ENCODE data around the gene IFT27. TPM values are rescaled to one million over a fixed set of nuclear protein-coding genes. Genes with fewer than 3 reads are reported as not detected.

Gene IFT27
- total RNA-seq, 1 experiment from 2014 or later = 23.2 TPM

DNA sequence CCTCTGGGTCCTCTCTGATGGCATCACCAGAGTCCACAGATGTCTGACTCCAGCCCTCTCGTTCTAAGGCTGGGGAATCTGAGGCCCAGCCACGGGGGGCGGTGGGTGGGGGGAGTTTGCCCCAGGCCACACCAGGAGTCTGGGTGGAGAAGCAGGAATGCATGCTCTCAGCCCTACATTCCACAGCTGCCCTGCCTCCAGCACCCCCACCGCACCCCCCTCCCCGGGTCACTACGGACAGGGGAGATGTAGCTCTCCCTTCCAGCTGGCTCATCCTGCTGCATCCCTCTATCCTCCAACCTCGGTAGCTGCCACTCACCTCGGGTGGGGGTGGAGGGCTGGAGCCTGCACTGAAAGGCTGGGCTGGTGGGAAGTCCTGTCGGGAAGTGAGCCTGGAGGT lies 43.2 kb upstream of the IFT27 start:
- Histone ChIP-seq H2AFZ (ENCODE audit: low read depth, low read length, poor library complexity, severe bottlenecking) (no peak overlapping the region), H3K27ac (ENCODE audit: low read depth, low read length) (no peak overlapping the region), H3K36me3 (ENCODE audit: control insufficient read depth in 1 of 2, insufficient read depth in 2 of 2, low read length in 2 of 2) (no peaks in the 10 kb centered on the region), H3K27me3 (ENCODE audit: insufficient read depth, low read length) (peaks cover 18% of the 10 kb centered on the region), H3K4me1 (ENCODE audit: control insufficient read depth in 1 of 2, insufficient read depth in 2 of 2, low read length in 2 of 2) (no peaks in the 10 kb centered on the region), H3K9me3 (ENCODE audit: control insufficient read depth in 1 of 2, insufficient read depth in 1 of 2, low read depth in 1 of 2, low read length in 2 of 2) (no peaks in the 10 kb centered on the region), H3K79me2 (ENCODE audit: insufficient read depth, low read length) (no peaks in the 10 kb centered on the region), H4K20me1 (ENCODE audit: insufficient read depth) (no peaks in the 10 kb centered on the region), H3K9ac (ENCODE audit: low read length) (no peak overlapping the region), H3K9me2 (ENCODE audit: insufficient read depth) (no peaks in the 10 kb centered on the region), H3K4me3 (replicated peaks in 1 of 2; ENCODE audit: low read depth in 1 of 2, low read length in 2 of 2) (no peak overlapping the region), H3K4me2 (ENCODE audit: low read length) (no peak overlapping the region)
- TF ChIP-seq, protein P1, sequence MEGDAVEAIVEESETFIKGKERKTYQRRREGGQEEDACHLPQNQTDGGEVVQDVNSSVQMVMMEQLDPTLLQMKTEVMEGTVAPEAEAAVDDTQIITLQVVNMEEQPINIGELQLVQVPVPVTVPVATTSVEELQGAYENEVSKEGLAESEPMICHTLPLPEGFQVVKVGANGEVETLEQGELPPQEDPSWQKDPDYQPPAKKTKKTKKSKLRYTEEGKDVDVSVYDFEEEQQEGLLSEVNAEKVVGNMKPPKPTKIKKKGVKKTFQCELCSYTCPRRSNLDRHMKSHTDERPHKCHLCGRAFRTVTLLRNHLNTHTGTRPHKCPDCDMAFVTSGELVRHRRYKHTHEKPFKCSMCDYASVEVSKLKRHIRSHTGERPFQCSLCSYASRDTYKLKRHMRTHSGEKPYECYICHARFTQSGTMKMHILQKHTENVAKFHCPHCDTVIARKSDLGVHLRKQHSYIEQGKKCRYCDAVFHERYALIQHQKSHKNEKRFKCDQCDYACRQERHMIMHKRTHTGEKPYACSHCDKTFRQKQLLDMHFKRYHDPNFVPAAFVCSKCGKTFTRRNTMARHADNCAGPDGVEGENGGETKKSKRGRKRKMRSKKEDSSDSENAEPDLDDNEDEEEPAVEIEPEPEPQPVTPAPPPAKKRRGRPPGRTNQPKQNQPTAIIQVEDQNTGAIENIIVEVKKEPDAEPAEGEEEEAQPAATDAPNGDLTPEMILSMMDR (IDR thresholded peaks at IDR 0.05 in 2 of 3, conservative IDR thresholded peaks at IDR 0.05 in 1 of 3; ENCODE audit: borderline replicate concordance in 1 of 3, insufficient read depth in 1 of 3, low read depth in 2 of 3, low read length in 2 of 3) = no peak
- no peak for TF ChIP-seq EZH2phosphoT487 (IDR thresholded peaks at IDR 0.05; ENCODE audit: borderline replicate concordance)
- TF ChIP-seq, protein P2, sequence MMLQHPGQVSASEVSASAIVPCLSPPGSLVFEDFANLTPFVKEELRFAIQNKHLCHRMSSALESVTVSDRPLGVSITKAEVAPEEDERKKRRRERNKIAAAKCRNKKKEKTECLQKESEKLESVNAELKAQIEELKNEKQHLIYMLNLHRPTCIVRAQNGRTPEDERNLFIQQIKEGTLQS (IDR thresholded peaks at IDR 0.05) = no peak
- TF ChIP-seq, protein P3, sequence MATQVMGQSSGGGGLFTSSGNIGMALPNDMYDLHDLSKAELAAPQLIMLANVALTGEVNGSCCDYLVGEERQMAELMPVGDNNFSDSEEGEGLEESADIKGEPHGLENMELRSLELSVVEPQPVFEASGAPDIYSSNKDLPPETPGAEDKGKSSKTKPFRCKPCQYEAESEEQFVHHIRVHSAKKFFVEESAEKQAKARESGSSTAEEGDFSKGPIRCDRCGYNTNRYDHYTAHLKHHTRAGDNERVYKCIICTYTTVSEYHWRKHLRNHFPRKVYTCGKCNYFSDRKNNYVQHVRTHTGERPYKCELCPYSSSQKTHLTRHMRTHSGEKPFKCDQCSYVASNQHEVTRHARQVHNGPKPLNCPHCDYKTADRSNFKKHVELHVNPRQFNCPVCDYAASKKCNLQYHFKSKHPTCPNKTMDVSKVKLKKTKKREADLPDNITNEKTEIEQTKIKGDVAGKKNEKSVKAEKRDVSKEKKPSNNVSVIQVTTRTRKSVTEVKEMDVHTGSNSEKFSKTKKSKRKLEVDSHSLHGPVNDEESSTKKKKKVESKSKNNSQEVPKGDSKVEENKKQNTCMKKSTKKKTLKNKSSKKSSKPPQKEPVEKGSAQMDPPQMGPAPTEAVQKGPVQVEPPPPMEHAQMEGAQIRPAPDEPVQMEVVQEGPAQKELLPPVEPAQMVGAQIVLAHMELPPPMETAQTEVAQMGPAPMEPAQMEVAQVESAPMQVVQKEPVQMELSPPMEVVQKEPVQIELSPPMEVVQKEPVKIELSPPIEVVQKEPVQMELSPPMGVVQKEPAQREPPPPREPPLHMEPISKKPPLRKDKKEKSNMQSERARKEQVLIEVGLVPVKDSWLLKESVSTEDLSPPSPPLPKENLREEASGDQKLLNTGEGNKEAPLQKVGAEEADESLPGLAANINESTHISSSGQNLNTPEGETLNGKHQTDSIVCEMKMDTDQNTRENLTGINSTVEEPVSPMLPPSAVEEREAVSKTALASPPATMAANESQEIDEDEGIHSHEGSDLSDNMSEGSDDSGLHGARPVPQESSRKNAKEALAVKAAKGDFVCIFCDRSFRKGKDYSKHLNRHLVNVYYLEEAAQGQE (IDR thresholded peaks at IDR 0.05; ENCODE audit: low read depth) = no peak
- TF ChIP-seq POLR2A (IDR thresholded peaks at IDR 0.05; ENCODE audit: borderline replicate concordance, extremely low read depth, insufficient read depth, insufficient read length) = no peak
- no peak for TF ChIP-seq SP1 (IDR thresholded peaks at IDR 0.05; ENCODE audit: low read depth)
- TF ChIP-seq CBX3 (IDR thresholded peaks at IDR 0.05; ENCODE audit: low read depth) = no peak
- TF ChIP-seq EGR1 (IDR thresholded peaks at IDR 0.05; ENCODE audit: low read depth) = no peak
- TF ChIP-seq SRF (IDR thresholded peaks at IDR 0.05; ENCODE audit: low read depth) = no peak
- TF ChIP-seq, protein P4, sequence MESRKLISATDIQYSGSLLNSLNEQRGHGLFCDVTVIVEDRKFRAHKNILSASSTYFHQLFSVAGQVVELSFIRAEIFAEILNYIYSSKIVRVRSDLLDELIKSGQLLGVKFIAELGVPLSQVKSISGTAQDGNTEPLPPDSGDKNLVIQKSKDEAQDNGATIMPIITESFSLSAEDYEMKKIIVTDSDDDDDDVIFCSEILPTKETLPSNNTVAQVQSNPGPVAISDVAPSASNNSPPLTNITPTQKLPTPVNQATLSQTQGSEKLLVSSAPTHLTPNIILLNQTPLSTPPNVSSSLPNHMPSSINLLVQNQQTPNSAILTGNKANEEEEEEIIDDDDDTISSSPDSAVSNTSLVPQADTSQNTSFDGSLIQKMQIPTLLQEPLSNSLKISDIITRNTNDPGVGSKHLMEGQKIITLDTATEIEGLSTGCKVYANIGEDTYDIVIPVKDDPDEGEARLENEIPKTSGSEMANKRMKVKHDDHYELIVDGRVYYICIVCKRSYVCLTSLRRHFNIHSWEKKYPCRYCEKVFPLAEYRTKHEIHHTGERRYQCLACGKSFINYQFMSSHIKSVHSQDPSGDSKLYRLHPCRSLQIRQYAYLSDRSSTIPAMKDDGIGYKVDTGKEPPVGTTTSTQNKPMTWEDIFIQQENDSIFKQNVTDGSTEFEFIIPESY (IDR thresholded peaks at IDR 0.05; ENCODE audit: extremely low read depth, insufficient replicate concordance, low read length) = no peak
- no peak for TF ChIP-seq RAD21 (IDR thresholded peaks at IDR 0.05; ENCODE audit: low read depth)
- TF ChIP-seq EZH2 (IDR thresholded peaks at IDR 0.05) = no peak
- TF ChIP-seq, protein P5, sequence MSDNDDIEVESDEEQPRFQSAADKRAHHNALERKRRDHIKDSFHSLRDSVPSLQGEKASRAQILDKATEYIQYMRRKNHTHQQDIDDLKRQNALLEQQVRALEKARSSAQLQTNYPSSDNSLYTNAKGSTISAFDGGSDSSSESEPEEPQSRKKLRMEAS (IDR thresholded peaks at IDR 0.05) = no peak
- RAD21 ChIA-PET (ENCODE audit: low non-redundant PET in 1 of 2, low total read pairs in 2 of 2, uncharacterized antibody in 2 of 2, unreplicated experiment in 2 of 2) = no interaction called here
- BruUV-seq (replicated peaks) = no TSS peak
- intact Hi-C loops (cut with micrococcal nuclease) = no loop called here
- CTCF ChIA-PET = interaction anchor here (1.4 kb wide), 1 partner anchor 37 kb away, joined by 4 read pairs; no protein-coding TSS in a partner anchor
- POLR2A ChIA-PET = no interaction called here
- DNase-seq (ENCODE audit: low read depth, low spot score) (no peak), ATAC-seq (no peak)

Measured in HCT116 (cell line).